Endothelial cell of umbilical vein (primary cell): ENCODE results near the gene CALHM6. TPM values are rescaled to one million over a fixed set of nuclear protein-coding genes. Genes with fewer than 3 reads are reported as not detected.

Experiments
- Bru-seq: library from RNA; stranded (reverse); fragments of 400-500 nt; gene quantifications from one replicate; lab custom pipeline; 2021; lab: Mats Ljungman, UMichigan
- BruChase-seq, 2 experiments: library from RNA; stranded (reverse); fragments of 400-500 nt; gene quantifications; one replicate each; lab custom pipeline; 2021; lab: Mats Ljungman, UMichigan
- BruUV-seq: library from RNA; stranded (reverse); fragments of 400-500 nt; replicated peaks from 2 replicates; lab custom pipeline; 2021; lab: Mats Ljungman, UMichigan
- CTCF ChIA-PET: fragments of 300-600, 350-600 bp; sonication (Branson Sonifier 250); formaldehyde crosslinking; loops from one replicate; lab custom pipeline; 2021; ENCODE audit warnings: antibody characterized with exemption, inconsistent platforms; lab: Charles Lee
- POLR2A ChIA-PET: fragments of 300-600, 350-600 bp; sonication (Branson Sonifier 250); formaldehyde crosslinking; loops from one replicate; lab custom pipeline; 2021; ENCODE audit warnings: antibody characterized with exemption, inconsistent platforms; lab: Charles Lee
- DNase-seq: peaks from one replicate; pipeline ENCODE4 v3.0.0-alpha.2; 2011; ENCODE audit warnings: low read depth, low spot score
- FAIRE-seq: peaks from 2 replicates; lab custom pipeline; 2011; peaks lifted over from hg19 to GRCh38; lab: Jason Lieb, UNC
- H2AFZ ChIP-seq: 2 replicates; pipeline ENCODE4 v1.6.0; 2012; ENCODE audit warnings: low read depth, low read length, control low read depth, inconsistent platforms
- H3K27ac ChIP-seq: 2 replicates; pipeline ENCODE4 v1.5.1; 2011; ENCODE audit warnings: low read depth, mild to moderate bottlenecking, control low read depth, low read length, moderate library complexity; ENCODE audit not compliant: insufficient read depth
- H3K27me3 ChIP-seq, 2 experiments: 2 replicates each; pipeline versions ENCODE4 v1.6.0 to v1.6.1; 2011; ENCODE audit warnings: low read length in 2 of 2, mixed read lengths in 1 of 2; ENCODE audit not compliant: control insufficient read depth in 2 of 2, insufficient read depth in 2 of 2
- H3K36me3 ChIP-seq, 2 experiments: 2 replicates in 1 of 2; 3 replicates in 1 of 2; pipeline ENCODE4 v1.5.1; 2011; ENCODE audit warnings: low read length in 2 of 2, mild to moderate bottlenecking in 1 of 2, moderate library complexity in 1 of 2; ENCODE audit not compliant: control insufficient read depth in 2 of 2, insufficient read depth in 2 of 2; ENCODE audit errors: extremely low read depth in 1 of 2
- H3K4me1 ChIP-seq: 3 replicates; pipeline ENCODE4 v1.5.1; 2011; ENCODE audit warnings: mild to moderate bottlenecking, low read length; ENCODE audit not compliant: control insufficient read depth, insufficient read depth; ENCODE audit errors: extremely low read depth
- H3K4me2 ChIP-seq: 2 replicates; pipeline ENCODE4 v1.6.1; 2011; ENCODE audit warnings: low read length, control low read depth, mixed read lengths; ENCODE audit not compliant: insufficient read depth
- H3K4me3 ChIP-seq, 3 experiments: fragments of 200-600 bp in 1 of 3; sonication (generic), shearing (Covaris generic) in 1 of 3; replicated peaks in 1 of 3; 2 replicates each; pipeline ENCODE4 v1.5.1; 2011 to 2016; ENCODE audit warnings: control low read depth in 3 of 3, low read length in 3 of 3, mild to moderate bottlenecking in 2 of 3, inconsistent platforms in 1 of 3, low read depth in 1 of 3, moderate library complexity in 1 of 3; ENCODE audit not compliant: insufficient read depth in 1 of 3
- H3K79me2 ChIP-seq: 2 replicates; pipeline ENCODE4 v1.6.0; 2012; ENCODE audit warnings: low read length, inconsistent platforms; ENCODE audit not compliant: control insufficient read depth, insufficient read depth
- H3K9ac ChIP-seq: replicated peaks from 2 replicates; pipeline ENCODE3; 2011; ENCODE audit warnings: low read length, control low read depth; ENCODE audit not compliant: insufficient read depth; ENCODE audit errors: extremely low read depth
- H3K9me1 ChIP-seq: replicated peaks from 3 replicates; pipeline ENCODE4 v1.6.0; 2011; ENCODE audit warnings: mild to moderate bottlenecking, low read length; ENCODE audit not compliant: control insufficient read depth, insufficient read depth; ENCODE audit errors: extremely low read depth
- H3K9me3 ChIP-seq: replicated peaks from 2 replicates; pipeline ENCODE4 v1.5.1; 2012; ENCODE audit warnings: low read length, inconsistent platforms; ENCODE audit not compliant: control insufficient read depth, insufficient read depth
- H4K20me1 ChIP-seq: replicated peaks from 2 replicates; pipeline ENCODE3; 2011; ENCODE audit warnings: mild to moderate bottlenecking, low read length; ENCODE audit not compliant: control insufficient read depth, insufficient read depth; ENCODE audit errors: extremely low read depth
- CTCF ChIP-seq, 2 donors: IDR thresholded peaks; 1 replicate in 1 of 2; 2 replicates in 1 of 2; pipeline ENCODE4 v1.5.1; 2011; ENCODE audit warnings: low read length in 2 of 2, mild to moderate bottlenecking in 2 of 2, moderate library complexity in 2 of 2, control low read depth in 1 of 2, inconsistent platforms in 1 of 2, low read depth in 1 of 2; ENCODE audit not compliant: insufficient read depth in 1 of 2; ENCODE audit errors: extremely low read depth in 1 of 2
- EZH2 ChIP-seq: IDR thresholded peaks from 2 replicates; pipeline ENCODE4 v1.6.1; 2012; ENCODE audit warnings: borderline replicate concordance, low read depth, mild to moderate bottlenecking, moderate library complexity, low read length, inconsistent platforms; ENCODE audit not compliant: severe bottlenecking
- FOS ChIP-seq: IDR thresholded peaks from 2 replicates; pipeline ENCODE4 v1.6.1; 2011; ENCODE audit warnings: mild to moderate bottlenecking, low read length, moderate library complexity, borderline replicate concordance; ENCODE audit not compliant: insufficient read depth
- GATA2 ChIP-seq: IDR thresholded peaks from 2 replicates; pipeline ENCODE4 v1.7.0; 2011; ENCODE audit warnings: low read depth, mild to moderate bottlenecking, moderate library complexity, mixed read lengths, low read length; ENCODE audit not compliant: insufficient read length, insufficient read depth
- JUN ChIP-seq: IDR thresholded peaks from 2 replicates; pipeline ENCODE4 v1.6.1; 2011; ENCODE audit warnings: borderline replicate concordance, low read depth; ENCODE audit not compliant: insufficient read length, insufficient read depth
- MAX ChIP-seq: IDR thresholded peaks from 2 replicates; pipeline ENCODE4 v1.6.1; 2011; ENCODE audit not compliant: insufficient read depth, insufficient read length
- MYC ChIP-seq: IDR thresholded peaks from one replicate; pipeline ENCODE4 v1.6.1; 2011; ENCODE audit warnings: mild to moderate bottlenecking, low read depth, low read length
- POLR2A ChIP-seq: IDR thresholded peaks from 2 replicates; pipeline ENCODE4 v1.6.1; 2012; ENCODE audit warnings: low read depth, mild to moderate bottlenecking, control low read depth, low read length
- POLR2AphosphoS5 ChIP-seq: IDR thresholded peaks from 2 replicates; pipeline ENCODE4 v1.6.1; 2012; ENCODE audit warnings: low read depth, mild to moderate bottlenecking, control low read depth, low read length, moderate library complexity; ENCODE audit not compliant: insufficient read depth
- dilution Hi-C: fragments of 300-500 bp; cut with MboI; formaldehyde crosslinking; loops from one replicate; pipeline ENCODE4 v1.15.0; 2019; ENCODE audit warnings: low sequenced_read_pairs; ENCODE audit not compliant: extremely low pct_ligation_motif_present
- intact Hi-C: fragments of 100-400 bp; cut with micrococcal nuclease; formaldehyde crosslinking; loops from one replicate; pipeline ENCODE4 v1.10.0; 2022
- long read RNA-seq: library from polyadenylated mRNA; stranded (forward); transcript quantifications from one replicate; pipeline ENCODE4 v2.0.0, GENCODE V29; 2021
- polyA minus RNA-seq, 3 experiments: library from RNA; depleted of rRNA, polyadenylated mRNA; stranded (reverse); fragments of >200 nt; gene quantifications; 1 replicate in 1 of 3; 2 replicates in 2 of 3; pipeline ENCODE4 v1.2.3, GENCODE V29; 2011
- polyA plus RNA-seq, 4 experiments: library from polyadenylated mRNA; depleted of rRNA in 3 of 4; stranded (reverse) in 3 of 4; unstranded in 1 of 4; fragments of >200 nt; gene quantifications; 2 replicates each; pipeline versions ENCODE4 v1.2.1 to v1.2.3, GENCODE V29; 2011 to 2012; ENCODE audit warnings: missing spikeins in 1 of 4
- total RNA-seq: library from RNA; stranded (reverse); gene quantifications from 2 replicates; pipeline ENCODE4 v1.2.3, GENCODE V29; 2021

CALHM6 gene
- total RNA-seq = not detected in 2 replicates
- polyA plus RNA-seq = 0.08 and 0.10 TPM in 2 replicates
- 0.10 and 0.20 TPM in 2 replicates for polyA plus RNA-seq (2011; cell fraction: cytosol; rRNA removed)
- not detected in 2 replicates for polyA plus RNA-seq (2011; cell fraction: nucleus; rRNA removed)
- polyA plus RNA-seq (2012) = not detected in 2 replicates
- polyA minus RNA-seq = not detected in 2 replicates
- polyA minus RNA-seq (2011; cell fraction: cytosol; rRNA and poly(A)+ RNA removed) = not detected
- polyA minus RNA-seq (2011; cell fraction: nucleus; rRNA and poly(A)+ RNA removed) = not detected in 2 replicates
- Bru-seq, nascent RNA = not detected
- percentile 10 among the genes with signal in this experiment for BruChase-seq, experiment 1, labeled RNA remaining after a 6-hour chase
- BruChase-seq, experiment 2, labeled RNA remaining after a 2-hour chase = percentile 29 among the genes with signal in this experiment
- long read RNA-seq = 0 reads

DNA sequence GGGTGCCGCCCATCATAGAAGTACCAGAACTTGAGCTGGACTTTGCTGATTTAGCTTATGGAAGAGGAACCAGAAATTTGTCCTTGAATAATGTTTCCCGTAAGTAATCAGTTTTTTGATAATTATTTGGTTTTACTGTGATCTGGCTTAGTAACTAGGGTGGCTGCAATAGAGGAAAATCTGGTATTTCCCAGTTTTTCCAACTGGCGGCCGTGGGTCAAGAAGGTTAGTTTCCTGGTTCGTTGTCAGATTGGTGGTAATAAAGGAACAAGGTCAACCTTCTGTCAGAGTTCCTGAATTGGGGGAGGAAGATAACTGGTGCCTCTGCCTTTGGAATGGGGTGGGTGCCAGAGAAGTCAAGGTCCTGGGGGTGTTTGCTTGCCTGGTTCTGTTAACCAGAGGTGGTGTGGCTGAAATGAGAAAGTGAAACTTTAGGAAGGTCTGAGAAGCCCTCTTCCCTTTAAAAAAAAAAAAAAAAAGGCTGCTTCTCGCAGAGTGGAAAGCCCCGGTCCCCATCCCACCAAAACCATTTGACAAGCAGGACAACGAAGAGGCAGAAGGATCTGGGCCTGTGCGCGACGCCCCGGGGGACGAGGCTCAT is at the start of gene CALHM6:
TSS of gene CALHM6 (plus strand) at position 45 of the 601 bp plus-strand sequence. CDS start at position 600, 555 bp downstream.
- intact Hi-C loops = loop anchor here (5.0 kb wide), 1 partner anchor 174 kb away; no protein-coding TSS in a partner anchor
- H3K4me2 ChIP-seq = peak within 1 kb of the TSS; percentile 64
- CTCF ChIA-PET = interaction anchor here (1.2 to 2.0 kb wide), 6 partner anchors 17 to 174 kb away, joined by 3 to 6 read pairs (median 4); partner anchors contain the start of gene CALHM5
- DNase-seq (peak; percentile 4), FAIRE-seq (no peak)
- peak within 1 kb of the TSS in 2 of 3 experiments; percentile 10 to 31 for H3K4me3 ChIP-seq
- dilution Hi-C loops = no loop called here
- no peaks in the 10 kb centered on the region for H4K20me1 ChIP-seq
- H3K27ac ChIP-seq = no peak within 1 kb of the TSS
- no peaks in the 10 kb centered on the region for H3K9me1 ChIP-seq
- no peaks in the 10 kb centered on the region for H3K9me3 ChIP-seq
- peaks cover 23 to 26% of the 10 kb centered on the region in 2 experiments for H3K27me3 ChIP-seq
- no peaks in the 10 kb centered on the region for H3K36me3 ChIP-seq
- H3K9ac ChIP-seq = no peak within 1 kb of the TSS
- H3K4me1 ChIP-seq = peaks cover 8% of the 10 kb centered on the region
- POLR2A ChIA-PET = no interaction called here
- no TSS peak for BruUV-seq
- peak within 1 kb of the TSS; percentile 86 for H2AFZ ChIP-seq
- TF ChIP-seq FOS = no peak
- no peak for TF ChIP-seq GATA2
- no peak for TF ChIP-seq POLR2A
- TF ChIP-seq EZH2 = no peak
- TF ChIP-seq CTCF (IDR thresholded peaks at IDR 0.05; ENCODE audit: extremely low read depth in 1 of 2, insufficient read depth in 1 of 2, low read depth in 1 of 2, low read length in 2 of 2) = no peak
- no peak for TF ChIP-seq JUN
- no peak for TF ChIP-seq MAX
- no peak for TF ChIP-seq POLR2AphosphoS5
- TF ChIP-seq MYC = no peak
- no peaks in the 10 kb centered on the region for H3K79me2 ChIP-seq
